PC-9 (cell line): ENCODE results near the gene C5orf47. TPM values are rescaled to one million over a fixed set of nuclear protein-coding genes. Genes with fewer than 3 reads are reported as not detected.

ENCODE experiments used
- BruUV-seq: library from RNA; stranded (reverse); fragments of 400-500 nt; replicated peaks from 2 replicates; lab custom pipeline; 2021; lab: Mats Ljungman, UMichigan
- CTCF ChIA-PET: fragments of 300-600 bp; sonication (Branson Sonifier 250); formaldehyde crosslinking; loops from one replicate; lab custom pipeline; 2022; ENCODE audit warnings: antibody characterized with exemption; lab: Charles Lee
- POLR2A ChIA-PET: fragments of 300-600 bp; sonication (Branson Sonifier 250); formaldehyde crosslinking; loops from one replicate; lab custom pipeline; 2022; ENCODE audit warnings: antibody characterized with exemption; ENCODE audit not compliant: unreplicated experiment; lab: Charles Lee
- DNase-seq, 2 experiments: peaks; one replicate each; pipeline versions ENCODE4 v3.0.0 to v3.0.0-alpha.2; 2015 to 2022; ENCODE audit warnings: mixed read lengths in 1 of 2
- H2AFZ ChIP-seq: fragments of 200-600 bp; sonication (generic); 2 replicates; pipeline ENCODE4 v1.8.1; 2017; ENCODE audit warnings: antibody characterized with exemption
- H3F3A ChIP-seq: fragments of 200-600 bp; sonication (generic); 2 replicates; pipeline ENCODE4 v1.8.1; 2017; ENCODE audit warnings: antibody characterized with exemption, mild to moderate bottlenecking, low read depth; ENCODE audit not compliant: insufficient read depth
- H3K27ac ChIP-seq: fragments of 200-600 bp; sonication (generic); 2 replicates; pipeline ENCODE4 v1.6.1; 2016; ENCODE audit warnings: mixed run types
- H3K27me3 ChIP-seq: fragments of 200-600 bp; sonication (generic); 2 replicates; pipeline ENCODE4 v1.6.1; 2016; ENCODE audit warnings: low read depth, mixed run types; ENCODE audit not compliant: insufficient read depth
- H3K36me3 ChIP-seq: fragments of 200-600 bp; sonication (generic); 2 replicates; pipeline ENCODE4 v1.6.1; 2016; ENCODE audit warnings: low read depth, mixed run types
- H3K4me1 ChIP-seq: fragments of 200-600 bp; sonication (generic); replicated peaks from 2 replicates; pipeline ENCODE4 v1.6.1; 2016; ENCODE audit warnings: mixed run types; ENCODE audit not compliant: insufficient read depth
- H3K4me2 ChIP-seq: fragments of 200-600 bp; sonication (generic); 2 replicates; pipeline ENCODE4 v1.6.1; 2017; ENCODE audit warnings: mixed run types
- H3K4me3 ChIP-seq: fragments of 200-600 bp; sonication (generic); 2 replicates; pipeline ENCODE4 v1.6.1; 2016; ENCODE audit warnings: mixed run types
- H3K79me2 ChIP-seq: fragments of 200-600 bp; sonication (generic); 2 replicates; pipeline ENCODE4 v1.6.1; 2017; ENCODE audit warnings: low read depth, mixed run types
- H3K9me2 ChIP-seq: fragments of 200-600 bp; sonication (generic); 2 replicates; pipeline ENCODE4 v1.8.1; 2017; ENCODE audit warnings: mild to moderate bottlenecking; ENCODE audit not compliant: insufficient read depth
- H3K9me3 ChIP-seq: fragments of 200-600 bp; sonication (generic); 2 replicates; pipeline ENCODE4 v1.8.1; 2016; ENCODE audit warnings: low read depth; ENCODE audit not compliant: insufficient read depth
- H4K20me1 ChIP-seq: fragments of 200-600 bp; sonication (generic); 2 replicates; pipeline ENCODE4 v1.8.1; 2017; ENCODE audit not compliant: insufficient read depth
- CTCF ChIP-seq: fragments of 200-600 bp; sonication (generic); conservative IDR thresholded peaks from 2 replicates; pipeline ENCODE4 v1.6.1; 2017; ENCODE audit warnings: mixed run types, antibody characterized with exemption, mild to moderate bottlenecking, moderate library complexity
- EZH2 ChIP-seq: fragments of 200-600 bp; sonication (generic); IDR thresholded peaks from 2 replicates; pipeline ENCODE4 v1.8.0; 2017; ENCODE audit warnings: antibody characterized with exemption, low read depth
- intact Hi-C: fragments of 100-400 bp; cut with micrococcal nuclease; formaldehyde crosslinking; loops from one replicate; pipeline ENCODE4 v1.10.0; 2022; ENCODE audit not compliant: unreplicated experiment
- total RNA-seq: library from RNA; stranded (reverse); gene quantifications from 2 replicates; pipeline ENCODE4 v1.2.3, GENCODE V29; 2021

The C5orf47 gene
- total RNA-seq, 1 experiment from 2014 or later = not detected

- intact Hi-C loops = no loop called here
- DNase-seq = no peak
Observed at GRCh38 chr5:174008922-174009321, 20.0 kb downstream of the C5orf47 start.

GRCh38 chr5:174010365-174010764 is 21.4 kb downstream of the C5orf47 start:
- TF ChIP-seq EZH2 (no peak), CTCF (no peak)
- POLR2A ChIA-PET = interaction anchor here (0.6 kb wide), 1 partner anchor 915 kb away, joined by 14 read pairs; no protein-coding TSS in a partner anchor
- DNase-seq = no peak
- no peaks in the 10 kb centered on the region for H4K20me1 ChIP-seq
- no peak overlapping the region for H3K4me2 ChIP-seq
- H3K4me1 ChIP-seq = no peaks in the 10 kb centered on the region; the same call in 1 of the 2 replicates
- H2AFZ ChIP-seq = no peak overlapping the region
- peaks cover 63% of the 10 kb centered on the region for H3K27me3 ChIP-seq
- intact Hi-C loops = no loop called here
- no peaks in the 10 kb centered on the region for H3K9me2 ChIP-seq
- H3K36me3 ChIP-seq = no peaks in the 10 kb centered on the region
- no peaks in the 10 kb centered on the region for H3K79me2 ChIP-seq
- no TSS peak for BruUV-seq
- no peaks in the 10 kb centered on the region for H3F3A ChIP-seq
- H3K4me3 ChIP-seq = no peak overlapping the region
- CTCF ChIA-PET = no interaction called here
- no peak overlapping the region for H3K27ac ChIP-seq
- H3K9me3 ChIP-seq = peaks cover 3% of the 10 kb centered on the region; the same call in 1 of the 2 replicates

More at GRCh38 chr5:174008922-174009321, 20.0 kb downstream of the C5orf47 start:
- TF ChIP-seq EZH2 = no peak
- TF ChIP-seq CTCF = no peak
- H3K36me3 ChIP-seq = no peaks in the 10 kb centered on the region
- H3K27me3 ChIP-seq = peaks cover 67% of the 10 kb centered on the region
- no peaks in the 10 kb centered on the region for H3F3A ChIP-seq
- no peak overlapping the region for H3K4me3 ChIP-seq
- no peaks in the 10 kb centered on the region for H3K79me2 ChIP-seq
- H3K4me2 ChIP-seq = no peak overlapping the region
- POLR2A ChIA-PET = no interaction called here
- no TSS peak for BruUV-seq
- H3K4me1 ChIP-seq = no peaks in the 10 kb centered on the region; the same call in 1 of the 2 replicates
- CTCF ChIA-PET = no interaction called here
- no peaks in the 10 kb centered on the region for H4K20me1 ChIP-seq
- H3K9me2 ChIP-seq = no peaks in the 10 kb centered on the region
- no peak overlapping the region for H2AFZ ChIP-seq
- peaks cover 3% of the 10 kb centered on the region; the same call in 1 of the 2 replicates for H3K9me3 ChIP-seq
- no peak overlapping the region for H3K27ac ChIP-seq

GRCh38 chr5:174011441-174011840 is 22.5 kb downstream of the C5orf47 start:
- Histone ChIP-seq H3K4me1 (no peaks in the 10 kb centered on the region; the same call in 1 of the 2 replicates), H3K27me3 (peaks cover 60% of the 10 kb centered on the region), H3K36me3 (no peaks in the 10 kb centered on the region), H3K9me2 (no peaks in the 10 kb centered on the region), H3K79me2 (no peaks in the 10 kb centered on the region), H3K9me3 (peaks cover 3% of the 10 kb centered on the region; the same call in 1 of the 2 replicates), H3K4me3 (no peak overlapping the region), H3K4me2 (no peak overlapping the region), H3K27ac (no peak overlapping the region), H2AFZ (no peak overlapping the region), H3F3A (no peaks in the 10 kb centered on the region), H4K20me1 (no peaks in the 10 kb centered on the region)
- CTCF ChIA-PET = no interaction called here
- intact Hi-C loops = no loop called here
- no TSS peak for BruUV-seq
- TF ChIP-seq CTCF (no peak), EZH2 (no peak)
- POLR2A ChIA-PET = no interaction called here
- DNase-seq = no peak
